Measurements from ENCODE around the gene MFN1. TPM values are rescaled to one million over a fixed set of nuclear protein-coding genes. Genes with fewer than 3 reads are reported as not detected.

The MFN1 gene
- total RNA-seq, 2 experiments from 2014 or later: 23.0 to 23.1 TPM

DNA sequence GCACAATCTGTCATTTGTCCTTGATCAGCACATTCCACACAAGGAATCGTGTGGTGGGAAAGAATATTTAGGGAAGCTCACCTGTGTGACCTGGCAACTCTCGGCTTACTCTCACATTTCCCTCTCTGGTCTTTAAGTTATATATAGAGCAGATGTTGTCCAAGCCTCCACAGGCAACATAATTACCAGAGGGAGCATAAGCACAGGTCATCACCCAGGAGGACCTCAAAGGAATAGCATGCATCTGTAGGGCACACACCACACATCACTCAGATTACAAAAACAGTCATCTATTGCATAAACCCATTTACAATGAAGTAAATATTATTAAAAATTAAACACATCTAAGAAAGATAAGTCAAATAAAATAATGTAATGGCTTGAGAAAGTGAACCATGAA, 67.3 kb downstream of the MFN1 start:
- H3K4me1 Mint-ChIP-seq (ENCODE audit: low read depth): no peaks in the 10 kb centered on the region
- no peaks in the 10 kb centered on the region for H3K27me3 Mint-ChIP-seq (ENCODE audit: low read depth)
- H3K27ac Mint-ChIP-seq: no peak overlapping the region
- CTCF ChIA-PET: no interaction called here
- intact Hi-C loops (cut with micrococcal nuclease): no loop called here
- H3K4me3 Mint-ChIP-seq: no peak overlapping the region
- no peaks in the 10 kb centered on the region for H3K36me3 Mint-ChIP-seq (ENCODE audit: low read depth)
- H3K9me3 Mint-ChIP-seq: no peaks in the 10 kb centered on the region
- DNase-seq: no peak

DNA sequence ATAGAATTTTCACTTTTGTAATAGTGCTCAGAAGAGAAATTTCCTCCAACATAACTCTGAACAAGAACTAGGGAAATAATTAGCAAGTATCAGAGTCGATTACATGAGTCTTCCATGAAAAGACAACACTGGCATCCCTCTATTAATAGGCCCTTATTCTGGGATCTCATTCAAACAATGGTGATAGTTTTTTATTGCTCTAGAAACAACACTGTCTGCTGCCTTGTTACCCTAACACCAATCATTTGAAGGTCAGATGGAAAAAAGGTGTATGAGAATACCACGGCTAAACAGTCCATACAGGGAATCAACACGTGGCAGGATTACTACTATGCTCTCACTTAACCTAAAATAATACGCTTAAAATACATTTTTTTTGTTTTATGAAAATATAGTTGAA, 67.9 kb downstream of the MFN1 start:
- DNase-seq: no peak
- Mint-ChIP-seq H3K4me3 (no peak overlapping the region), H3K27me3 (ENCODE audit: low read depth) (no peaks in the 10 kb centered on the region), H3K4me1 (ENCODE audit: low read depth) (no peaks in the 10 kb centered on the region), H3K36me3 (ENCODE audit: low read depth) (no peaks in the 10 kb centered on the region), H3K27ac (no peak overlapping the region), H3K9me3 (no peaks in the 10 kb centered on the region)
- CTCF ChIA-PET: interaction anchor here (0.6 kb wide), 2 partner anchors 351 to 394 kb away, joined by 3 read pairs; no protein-coding TSS in a partner anchor
- intact Hi-C loops (cut with micrococcal nuclease): no loop called here

DNA sequence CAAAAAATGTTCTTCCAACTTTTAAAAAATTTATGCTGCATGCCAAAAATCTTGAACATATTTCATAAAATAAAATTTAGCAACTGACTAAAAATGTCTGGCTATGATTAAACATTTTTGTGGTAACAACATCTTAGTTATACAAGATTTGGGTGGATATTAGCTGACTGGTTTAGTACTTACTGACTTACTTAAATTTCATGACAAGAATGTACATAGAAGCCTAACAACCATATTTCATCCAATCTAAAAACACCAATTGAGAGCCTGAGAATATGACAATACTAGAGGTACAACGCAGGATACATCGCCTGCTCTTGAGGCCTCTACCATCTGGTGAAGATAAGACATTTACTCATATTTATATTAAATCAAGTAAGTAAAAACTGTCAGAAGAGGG, 69.2 kb downstream of the MFN1 start:
- no peaks in the 10 kb centered on the region for H3K27me3 Mint-ChIP-seq (ENCODE audit: low read depth)
- H3K36me3 Mint-ChIP-seq (ENCODE audit: low read depth): no peaks in the 10 kb centered on the region
- intact Hi-C loops (cut with micrococcal nuclease): no loop called here
- no peak overlapping the region for H3K27ac Mint-ChIP-seq
- H3K9me3 Mint-ChIP-seq: no peaks in the 10 kb centered on the region
- H3K4me1 Mint-ChIP-seq (ENCODE audit: low read depth): no peaks in the 10 kb centered on the region
- H3K4me3 Mint-ChIP-seq: no peak overlapping the region
- CTCF ChIA-PET: no interaction called here
- no peak for DNase-seq

DNA sequence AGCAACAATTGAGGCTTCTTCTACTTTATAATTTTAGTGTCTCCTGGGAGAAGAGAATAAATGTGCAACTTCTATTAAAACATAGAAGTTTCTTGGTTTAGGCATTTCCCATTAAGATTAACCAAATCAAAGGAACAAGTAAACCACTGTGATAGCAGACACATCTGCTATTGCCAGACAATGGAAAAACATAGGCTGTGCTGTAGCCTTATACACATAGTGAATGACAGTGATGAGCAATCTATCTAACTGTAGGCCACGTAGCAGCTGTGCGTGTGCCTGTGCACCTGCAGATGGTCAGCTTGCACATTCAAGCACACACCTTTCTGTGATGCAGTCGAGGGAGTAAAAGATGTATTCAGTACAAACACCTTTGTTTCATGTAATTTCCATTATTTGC, 71.1 kb downstream of the MFN1 start:
- H3K27ac Mint-ChIP-seq: no peak overlapping the region
- CTCF ChIA-PET: no interaction called here
- H3K9me3 Mint-ChIP-seq: no peaks in the 10 kb centered on the region
- H3K27me3 Mint-ChIP-seq (ENCODE audit: low read depth): no peaks in the 10 kb centered on the region
- no peak for DNase-seq
- intact Hi-C loops (cut with micrococcal nuclease): no loop called here
- H3K36me3 Mint-ChIP-seq (ENCODE audit: low read depth): no peaks in the 10 kb centered on the region
- no peak overlapping the region for H3K4me3 Mint-ChIP-seq
- H3K4me1 Mint-ChIP-seq (ENCODE audit: low read depth): no peaks in the 10 kb centered on the region

DNA sequence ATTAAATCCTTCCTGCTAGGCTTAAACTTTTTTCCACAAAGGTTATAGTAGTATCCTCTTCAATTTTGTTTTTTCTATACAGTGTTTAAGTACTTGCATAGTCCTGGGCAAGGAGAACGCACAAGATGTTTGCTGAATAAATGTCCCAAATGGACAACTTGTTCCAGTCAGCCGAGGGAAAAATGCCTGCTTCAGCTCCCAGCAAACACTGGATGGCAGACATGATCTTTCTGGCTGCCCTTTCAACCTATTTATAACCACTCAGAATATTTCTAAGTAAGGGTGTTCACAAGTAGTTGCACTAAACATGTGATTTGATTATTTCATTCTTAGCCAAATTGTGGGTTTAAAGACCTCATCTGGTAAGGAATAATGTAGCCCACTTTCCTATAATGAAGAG, 74.0 kb downstream of the MFN1 start:
- H3K36me3 Mint-ChIP-seq (ENCODE audit: low read depth): no peaks in the 10 kb centered on the region
- no peak overlapping the region for H3K27ac Mint-ChIP-seq
- no peak overlapping the region for H3K4me3 Mint-ChIP-seq
- H3K4me1 Mint-ChIP-seq (ENCODE audit: low read depth): no peaks in the 10 kb centered on the region
- CTCF ChIA-PET: no interaction called here
- intact Hi-C loops (cut with micrococcal nuclease): loop anchor here (1.0 kb wide), 1 partner anchor 137 kb away; no protein-coding TSS in a partner anchor
- no peak for DNase-seq
- H3K27me3 Mint-ChIP-seq (ENCODE audit: low read depth): no peaks in the 10 kb centered on the region
- no peaks in the 10 kb centered on the region for H3K9me3 Mint-ChIP-seq

DNA sequence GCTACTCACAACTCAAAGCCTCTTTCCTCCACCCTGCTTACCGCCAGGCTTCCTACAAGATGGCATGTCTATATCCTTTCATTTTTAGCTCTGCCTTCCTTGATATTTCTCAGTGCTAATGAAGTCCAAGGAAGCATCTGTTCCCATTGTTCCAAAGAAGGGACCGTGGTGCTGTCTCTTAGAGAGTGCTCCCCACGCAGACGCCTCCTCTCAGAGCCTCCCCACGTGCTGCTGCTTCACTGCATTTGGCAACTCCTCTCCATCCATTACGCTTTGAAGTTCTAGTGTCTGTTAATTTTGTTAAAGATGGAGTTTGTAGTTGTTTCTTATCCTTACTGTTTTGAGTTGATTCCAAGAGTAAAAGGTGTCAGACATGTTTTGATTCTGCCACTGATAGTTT, 77.6 kb downstream of the MFN1 start:
- DNase-seq: no peak
- CTCF ChIA-PET: interaction anchor here (0.7 kb wide), 1 partner anchor 212 kb away, joined by 3 read pairs; no protein-coding TSS in a partner anchor

DNA sequence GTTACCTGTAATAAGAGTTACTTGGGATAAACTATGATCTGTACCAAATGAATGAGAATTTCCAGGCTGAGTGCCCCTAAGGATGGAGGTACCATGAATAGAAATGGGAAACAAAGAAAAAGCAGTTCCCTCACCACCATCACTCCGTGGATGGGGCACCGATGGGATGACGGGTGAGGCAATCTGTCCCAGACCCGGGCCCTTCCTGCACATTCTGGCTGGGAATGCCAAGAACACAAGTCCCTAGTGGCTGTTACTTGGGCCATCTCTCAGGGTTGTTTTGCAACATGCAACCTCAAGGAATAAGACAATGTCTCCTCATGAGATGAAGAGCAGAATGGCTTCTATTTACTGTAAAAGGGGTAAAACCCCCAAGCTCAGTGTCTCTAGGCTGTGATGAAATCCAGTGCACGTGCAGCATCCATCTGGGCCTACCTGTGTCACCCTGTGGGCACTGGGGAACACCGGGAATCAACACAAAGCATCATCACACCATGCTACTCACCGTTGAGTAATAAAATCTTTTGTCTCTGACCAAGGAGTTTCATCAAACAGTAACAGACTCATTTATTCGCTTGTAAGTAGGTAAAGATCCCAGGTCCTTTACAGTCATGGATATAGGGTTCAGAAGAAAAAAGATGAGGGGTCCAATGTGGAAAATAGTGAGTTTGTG, 81.5 kb downstream of the MFN1 start:
- no peaks in the 10 kb centered on the region for H3K9me3 Mint-ChIP-seq
- CTCF ChIA-PET: no interaction called here
- no peak overlapping the region for H3K27ac Mint-ChIP-seq
- no peak overlapping the region for H3K4me3 Mint-ChIP-seq
- H3K4me1 Mint-ChIP-seq (ENCODE audit: low read depth): no peaks in the 10 kb centered on the region
- no peak for DNase-seq
- intact Hi-C loops (cut with micrococcal nuclease): no loop called here
- H3K27me3 Mint-ChIP-seq (ENCODE audit: low read depth): peaks cover 6% of the 10 kb centered on the region
- H3K36me3 Mint-ChIP-seq (ENCODE audit: low read depth): no peaks in the 10 kb centered on the region

More for the DNA sequence above, 77.6 kb downstream of the MFN1 start:
- intact Hi-C loops (cut with micrococcal nuclease): no loop called here
- Mint-ChIP-seq H3K4me3 (no peak overlapping the region), H3K9me3 (no peaks in the 10 kb centered on the region), H3K36me3 (ENCODE audit: low read depth) (no peaks in the 10 kb centered on the region), H3K27me3 (ENCODE audit: low read depth) (peaks cover 2% of the 10 kb centered on the region), H3K27ac (no peak overlapping the region), H3K4me1 (ENCODE audit: low read depth) (no peaks in the 10 kb centered on the region)

DNA sequence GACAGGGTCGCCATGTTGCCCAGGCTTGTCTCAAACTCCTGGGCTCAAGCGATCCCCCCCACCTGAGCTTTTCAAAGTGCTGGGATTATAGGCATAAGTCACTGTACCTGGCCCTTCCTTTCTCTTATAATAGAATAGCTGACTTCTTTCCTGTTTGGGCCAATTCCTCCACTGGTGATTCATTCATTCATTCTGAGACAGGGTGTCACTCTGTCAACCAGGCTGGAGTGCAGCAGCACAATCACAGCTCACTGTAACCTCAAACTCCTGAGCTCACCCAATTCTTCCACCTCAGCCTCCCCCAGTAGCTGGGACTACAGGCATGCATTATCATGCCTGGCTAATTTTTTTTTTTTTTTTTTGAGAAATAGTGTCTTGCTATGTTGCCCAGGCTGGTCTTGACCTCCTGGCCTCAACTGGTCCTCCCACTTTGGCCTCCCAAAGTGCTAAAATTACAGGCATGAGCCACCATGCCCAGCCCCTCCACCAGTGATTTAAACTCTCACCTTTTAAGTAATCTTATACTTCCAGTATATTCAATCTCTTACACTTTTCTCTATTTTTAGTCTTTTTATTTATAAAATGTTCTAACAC, 82.9 kb downstream of the MFN1 start:
- peaks cover 6% of the 10 kb centered on the region for H3K27me3 Mint-ChIP-seq (ENCODE audit: low read depth)
- no peaks in the 10 kb centered on the region for H3K9me3 Mint-ChIP-seq
- intact Hi-C loops (cut with micrococcal nuclease): no loop called here
- no peak overlapping the region for H3K4me3 Mint-ChIP-seq
- CTCF ChIA-PET: interaction anchor here (0.6 kb wide), 1 partner anchor 115 kb away, joined by 4 read pairs; no protein-coding TSS in a partner anchor
- DNase-seq: no peak
- no peaks in the 10 kb centered on the region for H3K36me3 Mint-ChIP-seq (ENCODE audit: low read depth)
- no peaks in the 10 kb centered on the region for H3K4me1 Mint-ChIP-seq (ENCODE audit: low read depth)
- H3K27ac Mint-ChIP-seq: no peak overlapping the region

DNA sequence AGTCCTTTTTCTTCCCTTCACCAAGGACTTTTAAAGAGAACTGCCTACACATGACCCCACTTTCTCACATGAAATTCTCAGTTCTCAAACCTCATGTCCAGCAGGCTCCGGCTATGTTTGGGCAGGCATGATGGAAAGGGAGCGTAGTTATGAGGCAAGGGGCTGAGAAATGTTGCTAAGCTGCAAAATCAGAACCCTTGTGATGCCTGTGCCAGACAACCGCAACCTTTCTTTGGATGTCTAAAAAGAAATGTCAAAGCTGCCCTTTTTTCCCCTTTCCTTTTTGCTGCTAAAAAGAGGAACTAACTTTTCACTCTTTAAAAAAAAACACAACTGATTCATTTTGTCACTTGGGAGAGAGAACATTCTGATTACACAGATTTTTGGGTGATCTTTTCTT, 84.5 kb downstream of the MFN1 start:
- peaks cover 6% of the 10 kb centered on the region for H3K27me3 Mint-ChIP-seq (ENCODE audit: low read depth)
- H3K4me1 Mint-ChIP-seq (ENCODE audit: low read depth): no peaks in the 10 kb centered on the region
- no peak for DNase-seq
- no peaks in the 10 kb centered on the region for H3K36me3 Mint-ChIP-seq (ENCODE audit: low read depth)
- CTCF ChIA-PET: no interaction called here
- no peak overlapping the region for H3K27ac Mint-ChIP-seq
- no peak overlapping the region for H3K4me3 Mint-ChIP-seq
- H3K9me3 Mint-ChIP-seq: no peaks in the 10 kb centered on the region
- intact Hi-C loops (cut with micrococcal nuclease): no loop called here

DNA sequence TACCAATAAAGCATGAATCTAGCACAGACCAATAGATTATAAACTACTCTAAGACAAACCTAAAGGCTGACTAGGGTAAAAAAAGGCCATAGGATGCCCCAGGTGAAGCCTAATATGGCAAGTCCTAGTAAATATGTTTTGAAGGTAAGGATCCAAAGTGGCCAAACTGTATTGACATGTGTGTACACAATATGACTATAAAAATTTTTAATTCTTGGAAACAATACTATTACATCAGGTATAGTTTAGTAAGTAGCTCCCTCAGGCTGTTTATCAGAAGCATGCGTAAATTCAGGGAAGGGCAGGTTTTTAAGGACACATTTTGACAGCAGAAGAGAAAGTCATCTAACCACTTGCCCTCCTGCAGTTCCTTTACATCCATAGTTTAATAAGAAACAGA, 84.9 kb downstream of the MFN1 start:
- no peak overlapping the region for H3K27ac Mint-ChIP-seq
- H3K4me3 Mint-ChIP-seq: no peak overlapping the region
- H3K9me3 Mint-ChIP-seq: no peaks in the 10 kb centered on the region
- CTCF ChIA-PET: no interaction called here
- H3K4me1 Mint-ChIP-seq (ENCODE audit: low read depth): no peaks in the 10 kb centered on the region
- H3K36me3 Mint-ChIP-seq (ENCODE audit: low read depth): no peaks in the 10 kb centered on the region
- intact Hi-C loops (cut with micrococcal nuclease): no loop called here
- no peak for DNase-seq
- peaks cover 6% of the 10 kb centered on the region for H3K27me3 Mint-ChIP-seq (ENCODE audit: low read depth)

DNA sequence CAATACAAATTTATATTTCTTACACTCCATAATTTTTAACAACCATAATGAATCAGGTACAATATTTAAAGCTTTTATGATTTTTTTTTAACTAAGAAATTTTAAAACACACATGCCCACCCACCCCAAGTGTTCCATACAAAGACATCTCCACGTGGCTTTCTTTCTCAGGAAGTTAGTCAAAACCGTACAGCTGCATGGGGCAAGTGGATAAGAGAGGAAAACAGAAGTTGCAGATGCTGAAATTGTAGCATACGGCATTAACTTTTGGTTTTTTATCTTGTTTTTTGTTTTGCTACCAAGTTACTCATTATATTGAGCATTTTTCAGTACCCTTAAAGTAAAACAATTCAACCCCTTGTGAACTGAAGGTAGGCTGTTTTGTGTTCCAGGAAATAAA, 89.0 kb downstream of the MFN1 start:
- intact Hi-C loops (cut with micrococcal nuclease): no loop called here
- CTCF ChIA-PET: interaction anchor here (0.5 kb wide), 1 partner anchor 73 kb away, joined by 3 read pairs; no protein-coding TSS in a partner anchor
- H3K27ac Mint-ChIP-seq: no peak overlapping the region
- no peak overlapping the region for H3K4me3 Mint-ChIP-seq
- DNase-seq: no peak
- H3K4me1 Mint-ChIP-seq (ENCODE audit: low read depth): no peaks in the 10 kb centered on the region
- peaks cover 4% of the 10 kb centered on the region for H3K27me3 Mint-ChIP-seq (ENCODE audit: low read depth)
- H3K9me3 Mint-ChIP-seq: no peaks in the 10 kb centered on the region
- H3K36me3 Mint-ChIP-seq (ENCODE audit: low read depth): no peaks in the 10 kb centered on the region

DNA sequence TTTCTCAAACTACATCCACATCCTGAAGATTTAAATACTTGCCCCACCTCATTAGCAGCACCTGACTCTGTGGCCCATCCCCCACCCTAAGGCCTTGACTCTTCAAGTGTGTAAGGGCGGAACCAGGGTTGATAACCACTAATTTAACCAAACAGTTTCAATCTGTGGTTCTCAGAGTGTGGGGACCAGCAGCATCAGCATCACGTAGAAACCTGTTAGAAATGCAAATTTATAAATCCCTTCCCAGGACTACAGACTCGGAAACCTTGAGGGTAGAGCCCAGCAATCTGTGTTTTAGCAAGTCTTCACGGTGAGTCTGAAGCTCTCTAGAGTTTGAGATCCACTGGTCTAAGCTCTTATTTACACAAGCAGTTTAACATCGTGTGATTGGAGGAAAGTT, 91.3 kb downstream of the MFN1 start:
- no peaks in the 10 kb centered on the region for H3K4me1 Mint-ChIP-seq (ENCODE audit: low read depth)
- intact Hi-C loops (cut with micrococcal nuclease): no loop called here
- no peaks in the 10 kb centered on the region for H3K36me3 Mint-ChIP-seq (ENCODE audit: low read depth)
- H3K9me3 Mint-ChIP-seq: no peaks in the 10 kb centered on the region
- no peak overlapping the region for H3K4me3 Mint-ChIP-seq
- CTCF ChIA-PET: no interaction called here
- no peak overlapping the region for H3K27ac Mint-ChIP-seq
- DNase-seq: no peak
- peaks cover 3% of the 10 kb centered on the region for H3K27me3 Mint-ChIP-seq (ENCODE audit: low read depth)
